ENCODE data around the gene ADAMTSL3. TPM values are rescaled to one million over a fixed set of nuclear protein-coding genes. Genes with fewer than 3 reads are reported as not detected.

The ADAMTSL3 gene
- total RNA-seq, 2 experiments from 2014 or later = not detected

DNA sequence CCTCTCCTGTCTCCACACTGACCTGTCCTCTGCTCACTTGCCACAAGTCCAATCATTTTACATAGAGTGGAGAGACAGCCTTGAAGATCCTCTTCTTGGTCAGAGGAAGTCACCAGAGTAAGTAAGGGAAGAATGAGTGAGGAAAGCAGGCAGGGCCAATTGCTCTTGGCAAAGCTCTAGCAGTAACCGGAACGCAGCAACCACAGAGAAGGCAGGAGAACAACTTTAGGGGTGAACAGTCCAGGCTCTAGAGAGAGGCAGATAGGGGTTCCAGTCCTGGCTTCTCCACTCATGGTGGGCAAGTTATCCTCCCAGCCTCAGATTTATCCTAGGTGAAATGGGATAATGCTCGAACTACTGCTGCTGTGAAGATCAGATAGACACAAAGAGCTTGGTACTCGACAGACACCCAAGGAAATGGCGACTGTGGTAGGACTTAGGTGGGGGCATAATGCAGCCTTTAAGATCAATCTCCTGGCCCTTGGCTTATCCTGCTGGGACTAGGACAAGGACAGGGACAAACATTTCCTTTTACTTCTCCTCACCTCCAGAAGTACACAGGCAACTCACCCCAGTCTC lies 1.2 kb upstream of the ADAMTSL3 start:
- H3K4me1 Mint-ChIP-seq (ENCODE audit: low read depth) = no peaks in the 10 kb centered on the region
- Histone ChIP-seq H3K36me3 (ENCODE audit: insufficient read depth, low read length) (no peaks in the 10 kb centered on the region), H3K4me1 (ENCODE audit: insufficient read depth, low read length) (no peaks in the 10 kb centered on the region), H3K4me3 (ENCODE audit: low read length) (no peak overlapping the region), H3K9me3 (ENCODE audit: control insufficient read depth in 1 of 2, insufficient read depth in 1 of 2, low read length in 2 of 2) (peaks cover 0 to 24% of the 10 kb centered on the region in 2 experiments), H3K27me3 (ENCODE audit: control insufficient read depth in 1 of 2, insufficient read depth in 2 of 2, low read length in 2 of 2) (peaks cover 16 to 21% of the 10 kb centered on the region in 2 experiments), H3K27ac (ENCODE audit: low read depth in 1 of 2, low read length in 2 of 2) (no peak overlapping the region)
- ChIA-PET POLR2A (no interaction called here), CTCF (no interaction called here)
- H3K27ac Mint-ChIP-seq = no peak overlapping the region
- intact Hi-C loops (cut with DNase I, micrococcal nuclease) = no loop called here
- TF ChIP-seq, protein P1, sequence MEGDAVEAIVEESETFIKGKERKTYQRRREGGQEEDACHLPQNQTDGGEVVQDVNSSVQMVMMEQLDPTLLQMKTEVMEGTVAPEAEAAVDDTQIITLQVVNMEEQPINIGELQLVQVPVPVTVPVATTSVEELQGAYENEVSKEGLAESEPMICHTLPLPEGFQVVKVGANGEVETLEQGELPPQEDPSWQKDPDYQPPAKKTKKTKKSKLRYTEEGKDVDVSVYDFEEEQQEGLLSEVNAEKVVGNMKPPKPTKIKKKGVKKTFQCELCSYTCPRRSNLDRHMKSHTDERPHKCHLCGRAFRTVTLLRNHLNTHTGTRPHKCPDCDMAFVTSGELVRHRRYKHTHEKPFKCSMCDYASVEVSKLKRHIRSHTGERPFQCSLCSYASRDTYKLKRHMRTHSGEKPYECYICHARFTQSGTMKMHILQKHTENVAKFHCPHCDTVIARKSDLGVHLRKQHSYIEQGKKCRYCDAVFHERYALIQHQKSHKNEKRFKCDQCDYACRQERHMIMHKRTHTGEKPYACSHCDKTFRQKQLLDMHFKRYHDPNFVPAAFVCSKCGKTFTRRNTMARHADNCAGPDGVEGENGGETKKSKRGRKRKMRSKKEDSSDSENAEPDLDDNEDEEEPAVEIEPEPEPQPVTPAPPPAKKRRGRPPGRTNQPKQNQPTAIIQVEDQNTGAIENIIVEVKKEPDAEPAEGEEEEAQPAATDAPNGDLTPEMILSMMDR (IDR thresholded peaks at IDR 0.05) = no peak
- ATAC-seq (ENCODE audit: poor library complexity) = no peak
- no peak overlapping the region for H3K4me3 Mint-ChIP-seq
- peaks cover 44% of the 10 kb centered on the region for H3K27me3 Mint-ChIP-seq
- no peak for DNase-seq
- no peaks in the 10 kb centered on the region for H3K36me3 Mint-ChIP-seq (ENCODE audit: low read depth)
- H3K9me3 Mint-ChIP-seq = no peaks in the 10 kb centered on the region

DNA sequence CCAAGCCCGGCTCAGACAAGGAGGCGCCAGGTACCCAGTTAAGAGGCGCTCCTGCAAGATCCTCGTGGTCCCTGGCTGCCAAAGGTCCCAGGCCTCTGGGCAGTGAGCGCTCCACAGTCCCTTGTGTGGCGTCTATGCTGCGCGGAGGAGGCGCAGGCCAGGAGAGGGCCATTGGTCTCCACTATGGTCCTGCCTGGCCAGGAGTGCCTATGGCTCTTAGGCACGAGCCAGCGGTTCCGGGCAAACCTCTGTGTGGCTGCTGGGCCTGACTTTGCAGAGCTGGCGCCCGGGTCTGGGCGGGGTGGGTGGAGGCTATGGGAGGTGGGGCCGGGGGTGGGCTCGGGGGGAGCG lies 660 bp upstream of the ADAMTSL3 start:
- Mint-ChIP-seq H3K9me3 (no peaks in the 10 kb centered on the region), H3K4me1 (ENCODE audit: low read depth) (no peaks in the 10 kb centered on the region), H3K27ac (no peak overlapping the region), H3K4me3 (no peak overlapping the region), H3K27me3 (peaks cover 44% of the 10 kb centered on the region), H3K36me3 (ENCODE audit: low read depth) (no peaks in the 10 kb centered on the region)
- no peak overlapping the region for H3K4me3 ChIP-seq (ENCODE audit: low read length)
- DNase-seq (no peak), ATAC-seq (ENCODE audit: poor library complexity) (no peak)
- H3K36me3 ChIP-seq (ENCODE audit: insufficient read depth, low read length) = no peaks in the 10 kb centered on the region
- no peak overlapping the region for H3K27ac ChIP-seq (ENCODE audit: low read depth in 1 of 2, low read length in 2 of 2)
- ChIA-PET CTCF (no interaction called here), POLR2A (no interaction called here)
- intact Hi-C loops (cut with DNase I, micrococcal nuclease) = no loop called here
- no peaks in the 10 kb centered on the region for H3K4me1 ChIP-seq (ENCODE audit: insufficient read depth, low read length)
- H3K9me3 ChIP-seq (ENCODE audit: control insufficient read depth in 1 of 2, insufficient read depth in 1 of 2, low read length in 2 of 2) = peaks cover 0 to 24% of the 10 kb centered on the region in 2 experiments
- TF ChIP-seq, protein P1 (IDR thresholded peaks at IDR 0.05) = no peak
- peaks cover 16 to 21% of the 10 kb centered on the region in 2 experiments for H3K27me3 ChIP-seq (ENCODE audit: control insufficient read depth in 1 of 2, insufficient read depth in 2 of 2, low read length in 2 of 2)

DNA sequence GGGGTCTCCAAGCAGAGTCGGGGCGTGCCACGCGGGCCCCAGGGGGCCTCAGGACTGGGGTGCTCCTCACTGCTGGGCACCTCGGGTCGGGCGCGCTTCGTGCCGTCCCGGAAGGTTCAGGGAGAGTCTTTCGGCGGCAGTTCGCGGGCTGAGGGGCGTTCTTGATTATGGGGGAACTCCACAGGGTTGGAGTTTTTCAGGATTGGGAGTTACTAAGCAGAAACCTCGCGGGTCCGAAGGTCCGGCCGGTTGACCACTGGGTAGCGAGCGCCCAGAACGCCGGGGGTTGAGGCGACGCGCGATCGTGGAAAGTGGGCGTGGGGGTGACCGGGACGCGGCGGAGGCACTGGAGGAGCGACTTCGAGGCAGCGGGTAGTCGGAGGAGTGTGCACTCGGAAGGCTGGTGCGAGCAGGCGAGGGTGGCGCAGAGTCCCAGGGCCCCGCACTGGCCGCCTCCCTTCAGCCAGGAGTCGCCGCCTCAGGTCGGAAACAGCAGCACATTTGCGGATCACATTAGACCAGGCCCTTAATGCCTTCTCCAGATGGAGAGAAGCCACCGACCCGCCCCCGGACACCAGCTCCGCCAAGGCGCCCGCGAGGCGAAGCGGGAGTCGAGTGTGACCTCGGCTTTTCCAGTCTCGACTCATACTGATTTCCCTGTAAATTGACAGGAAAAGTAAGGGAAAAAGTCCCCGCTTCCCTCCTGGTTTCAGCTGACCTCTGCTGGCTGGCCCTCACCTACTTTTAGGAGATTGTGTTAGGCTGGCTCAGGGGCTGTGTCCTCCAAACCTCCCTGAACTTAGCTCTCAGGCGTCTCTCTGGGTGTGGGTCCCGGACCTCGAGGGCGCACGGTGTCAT lies 685 bp downstream of the ADAMTSL3 start:
- H3K4me1 Mint-ChIP-seq (ENCODE audit: low read depth) = no peaks in the 10 kb centered on the region
- intact Hi-C loops (cut with DNase I, micrococcal nuclease) = no loop called here
- CTCF ChIA-PET = no interaction called here
- peaks cover 44% of the 10 kb centered on the region for H3K27me3 Mint-ChIP-seq
- H3K9me3 ChIP-seq (ENCODE audit: control insufficient read depth in 1 of 2, insufficient read depth in 1 of 2, low read length in 2 of 2) = peaks cover 0 to 24% of the 10 kb centered on the region in 2 experiments
- H3K4me3 ChIP-seq (ENCODE audit: low read length) = no peak overlapping the region
- ATAC-seq (ENCODE audit: poor library complexity) = no peak
- H3K27ac ChIP-seq (ENCODE audit: low read depth in 1 of 2, low read length in 2 of 2) = no peak overlapping the region
- H3K9me3 Mint-ChIP-seq = no peaks in the 10 kb centered on the region
- TF ChIP-seq, protein P1 (IDR thresholded peaks at IDR 0.05) = no peak
- H3K27me3 ChIP-seq (ENCODE audit: control insufficient read depth in 1 of 2, insufficient read depth in 2 of 2, low read length in 2 of 2) = peaks cover 16 to 21% of the 10 kb centered on the region in 2 experiments
- DNase-seq = no peak
- H3K4me1 ChIP-seq (ENCODE audit: insufficient read depth, low read length) = no peaks in the 10 kb centered on the region
- POLR2A ChIA-PET = no interaction called here
- H3K36me3 ChIP-seq (ENCODE audit: insufficient read depth, low read length) = no peaks in the 10 kb centered on the region
- H3K4me3 Mint-ChIP-seq = no peak overlapping the region
- no peaks in the 10 kb centered on the region for H3K36me3 Mint-ChIP-seq (ENCODE audit: low read depth)
- H3K27ac Mint-ChIP-seq = no peak overlapping the region
